ENCODE results near the gene TH.
A peak's percentile ranks its signal among the peaks of the same experiment; 100 is the strongest.
"Not testable (repeated sequence)": the region's sequence is repeated elsewhere in the genome, so short reads cannot be mapped to it uniquely, and the experiment has no call there.

The TH gene

DNA sequence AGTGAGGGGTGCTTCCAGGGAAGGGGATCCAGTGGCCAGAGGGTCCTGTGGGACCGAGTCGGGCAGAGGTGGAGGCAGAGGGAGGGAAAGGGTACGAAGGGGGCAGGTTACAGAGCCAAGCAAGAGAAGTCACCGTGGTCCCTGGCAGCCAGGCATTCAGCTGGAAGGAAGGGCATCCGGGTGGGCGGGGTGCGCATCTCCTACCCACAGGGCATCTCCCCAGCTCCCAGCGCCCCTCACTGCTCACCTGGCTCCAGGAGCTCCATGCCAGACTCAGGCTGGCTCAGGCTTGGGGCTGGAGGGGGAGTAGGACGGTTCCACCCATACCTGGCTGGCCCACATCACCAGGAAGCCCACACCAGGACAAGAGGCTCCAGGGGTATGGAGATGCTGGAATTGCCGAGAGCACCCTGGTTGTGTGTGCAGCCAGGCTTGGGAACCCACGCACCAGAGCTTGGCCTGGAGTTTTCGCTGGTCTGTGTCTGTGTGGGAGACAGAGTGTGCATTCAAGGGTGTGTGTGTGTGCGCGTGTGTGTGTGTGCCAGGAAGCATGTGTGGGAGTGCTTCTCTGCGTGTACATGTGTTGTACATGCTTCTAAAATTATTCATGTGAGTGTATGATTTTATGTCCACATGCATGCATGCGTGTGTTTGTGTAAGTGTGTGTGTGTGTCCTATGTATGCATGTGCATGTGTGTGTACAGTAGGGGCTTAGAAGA is 6.6 kb upstream of the TH start:
- DNase-seq (ENCODE audit: low read depth): not testable (repeated sequence)

DNA sequence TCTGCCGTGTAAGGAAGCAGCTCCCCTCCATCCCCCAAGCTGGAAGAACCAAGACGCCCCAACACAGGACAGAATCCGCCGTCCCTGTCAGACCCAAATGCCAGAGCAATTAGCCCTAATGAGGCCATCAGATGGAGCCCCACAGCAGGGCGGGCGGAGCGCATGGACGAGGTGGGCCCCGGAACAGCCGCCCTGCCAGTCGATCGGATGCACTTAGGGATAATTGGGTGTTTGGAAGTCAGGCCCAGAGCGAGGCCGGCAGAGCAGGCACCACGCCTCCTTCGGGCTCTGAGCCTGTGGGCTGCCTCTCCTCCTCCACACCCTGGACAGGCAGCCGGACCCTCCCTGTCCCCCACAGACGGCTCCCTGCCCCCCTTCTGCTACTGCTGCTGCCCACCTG is 5.5 kb upstream of the TH start:
- DNase-seq (ENCODE audit: low read depth): no peak

DNA sequence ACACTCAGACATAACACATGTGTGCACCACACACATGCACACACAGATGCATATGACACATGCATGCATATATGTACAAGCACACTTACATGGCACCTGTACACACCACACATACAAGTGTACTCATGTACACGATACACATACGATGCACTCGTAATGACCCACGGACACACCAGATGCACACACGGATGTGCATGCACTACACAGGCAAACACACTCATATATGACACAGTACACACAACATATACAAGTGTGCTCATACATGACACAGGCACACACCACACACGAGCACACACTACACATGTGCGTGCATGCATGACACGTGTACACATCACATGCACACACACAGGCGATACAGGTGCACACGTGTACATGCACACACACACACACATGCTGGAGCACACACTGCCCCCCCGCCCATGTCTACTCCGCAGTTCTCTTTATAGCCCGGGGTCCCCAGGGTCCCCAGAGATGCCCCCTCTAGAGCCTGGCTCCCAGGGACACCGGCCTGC is 4.8 kb upstream of the TH start:
- no peak for DNase-seq (ENCODE audit: low read depth)

- DNase-seq (ENCODE audit: low read depth): peak; percentile 66
These were observed 4.0 kb upstream of the TH start for GRCh38 chr11:2175659-2176058.

GRCh38 chr11:2174361-2174760 is 2.7 kb upstream of the TH start:
- no peak for DNase-seq (ENCODE audit: low read depth)

- no peak for DNase-seq (ENCODE audit: low read depth)
These were observed 2.1 kb upstream of the TH start for GRCh38 chr11:2173761-2174160.

DNA sequence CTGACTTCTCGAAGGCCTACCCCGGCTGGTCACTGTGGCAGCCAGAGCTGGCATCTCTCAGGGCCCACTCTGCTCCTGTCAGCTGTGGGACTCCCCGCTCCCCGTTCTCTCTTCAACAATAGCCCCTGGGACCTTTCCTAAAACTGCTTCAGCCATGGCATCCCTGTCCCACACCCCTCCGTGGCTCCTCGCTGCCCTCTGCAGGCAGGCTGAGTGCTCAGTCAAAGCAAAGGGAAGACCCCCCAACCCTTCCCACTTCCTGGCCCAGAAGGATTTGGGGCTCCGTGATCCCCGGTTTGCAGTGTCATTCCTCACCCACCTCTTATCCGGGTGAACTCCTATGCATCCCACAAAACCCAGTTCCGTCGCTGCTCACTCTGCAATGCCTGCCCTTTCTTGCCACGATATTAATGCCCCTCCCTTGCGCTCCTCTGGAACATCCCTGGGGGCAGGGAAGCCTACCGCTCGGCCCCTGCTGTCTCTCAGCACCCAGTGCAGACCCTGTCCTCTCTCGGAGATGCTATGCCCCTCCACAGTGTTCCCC is 1.6 kb upstream of the TH start:
- no peak for DNase-seq (ENCODE audit: low read depth)

GRCh38 chr11:2172676-2173075 is 1.1 kb upstream of the TH start:
- no peak for DNase-seq (ENCODE audit: low read depth)

DNA sequence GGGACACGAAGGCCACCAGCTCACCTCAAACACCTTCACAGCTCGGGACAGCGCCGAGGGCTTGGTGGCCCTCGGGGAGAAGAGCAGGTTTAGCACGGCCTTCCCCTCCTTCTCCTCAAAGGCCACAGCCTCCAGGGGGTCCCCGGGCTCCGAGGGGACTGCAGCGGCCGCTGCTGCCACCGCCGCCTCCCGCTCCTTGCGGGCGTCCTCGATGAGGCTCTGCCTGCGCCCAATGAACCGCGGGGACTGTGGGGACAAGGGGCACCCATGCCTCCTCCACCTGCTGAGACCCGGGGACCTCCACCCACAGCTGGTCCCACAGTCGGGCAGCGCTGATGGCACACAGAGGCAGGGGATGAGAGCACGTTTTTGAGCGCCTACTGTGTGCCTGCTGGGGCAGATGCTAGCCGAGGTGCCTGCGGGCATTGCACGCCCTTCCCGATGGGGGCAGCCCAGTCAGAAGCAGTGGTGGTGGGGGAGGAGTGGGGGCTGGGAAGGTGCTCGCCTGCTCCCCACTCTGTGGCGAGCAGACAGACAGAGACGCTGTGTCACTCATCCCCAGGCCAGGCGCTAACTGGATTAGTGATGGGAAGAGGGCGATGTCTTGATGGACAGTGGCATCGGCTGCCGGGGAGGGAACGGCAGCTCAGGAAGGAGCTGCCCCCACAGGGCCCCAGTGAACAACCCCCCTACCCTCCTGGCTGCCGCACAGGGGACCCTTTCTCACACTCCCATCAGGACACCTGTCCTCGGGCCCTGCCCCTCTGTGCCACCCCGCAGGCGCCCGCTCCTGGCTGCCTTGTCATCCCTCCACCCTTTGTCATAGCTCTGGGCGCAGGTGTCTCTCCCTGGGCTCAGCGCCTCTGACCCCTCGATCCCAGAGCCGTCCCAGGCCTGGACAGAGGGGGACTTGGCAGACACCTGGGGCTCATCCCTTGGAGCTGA is 1.7 kb downstream of the TH start:
- no peak for DNase-seq (ENCODE audit: low read depth)

GRCh38 chr11:2169005-2169378 is 2.6 kb downstream of the TH start:
- no peak for DNase-seq (ENCODE audit: low read depth)

- no peak for DNase-seq (ENCODE audit: low read depth)
These were observed 3.2 kb downstream of the TH start for GRCh38 chr11:2168286-2169004.

DNA sequence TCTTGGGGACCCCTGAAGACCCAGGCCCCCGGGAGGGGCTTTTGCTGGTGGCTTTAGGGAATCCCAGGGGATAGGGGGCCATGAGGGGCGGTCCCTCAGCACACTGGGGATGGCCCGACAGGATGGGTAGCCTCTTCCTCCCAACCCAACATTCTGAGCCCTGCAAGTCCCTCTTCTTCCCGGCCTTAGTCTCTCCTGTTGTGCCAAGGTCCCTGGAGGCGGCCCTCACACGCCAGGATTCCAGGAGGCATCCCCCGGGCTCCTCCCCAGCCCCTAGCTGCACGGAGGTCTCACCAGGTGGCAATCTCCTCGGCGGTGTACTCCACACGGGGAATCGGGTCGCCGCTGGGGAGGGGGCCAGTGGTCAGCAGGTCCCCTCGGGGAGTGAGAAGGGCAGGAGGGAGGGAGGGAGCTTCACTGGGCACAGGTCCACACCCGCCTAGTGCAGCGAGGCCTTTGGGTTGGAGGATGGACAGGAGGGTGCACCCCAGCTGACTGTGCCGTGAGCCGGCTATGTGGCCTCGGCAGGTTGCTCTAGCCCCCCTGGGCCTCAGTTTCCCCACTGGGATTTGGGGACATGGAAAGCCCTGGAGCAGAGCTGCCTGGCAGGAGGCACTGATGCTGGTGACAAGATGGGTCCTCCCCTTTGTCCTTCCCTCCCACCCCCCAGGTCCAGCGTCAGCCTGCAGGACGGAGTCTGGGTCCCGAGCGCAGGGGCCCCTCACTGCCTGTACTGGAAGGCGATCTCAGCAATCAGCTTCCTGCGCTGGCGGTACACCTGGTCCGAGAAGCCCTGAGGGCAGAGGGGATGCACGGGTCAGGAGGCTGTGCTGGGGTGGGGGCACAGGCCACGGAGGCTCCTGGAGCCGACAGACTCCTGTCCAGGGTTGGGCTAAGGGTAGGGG is 4.2 kb downstream of the TH start:
- DNase-seq (ENCODE audit: low read depth): no peak

DNA sequence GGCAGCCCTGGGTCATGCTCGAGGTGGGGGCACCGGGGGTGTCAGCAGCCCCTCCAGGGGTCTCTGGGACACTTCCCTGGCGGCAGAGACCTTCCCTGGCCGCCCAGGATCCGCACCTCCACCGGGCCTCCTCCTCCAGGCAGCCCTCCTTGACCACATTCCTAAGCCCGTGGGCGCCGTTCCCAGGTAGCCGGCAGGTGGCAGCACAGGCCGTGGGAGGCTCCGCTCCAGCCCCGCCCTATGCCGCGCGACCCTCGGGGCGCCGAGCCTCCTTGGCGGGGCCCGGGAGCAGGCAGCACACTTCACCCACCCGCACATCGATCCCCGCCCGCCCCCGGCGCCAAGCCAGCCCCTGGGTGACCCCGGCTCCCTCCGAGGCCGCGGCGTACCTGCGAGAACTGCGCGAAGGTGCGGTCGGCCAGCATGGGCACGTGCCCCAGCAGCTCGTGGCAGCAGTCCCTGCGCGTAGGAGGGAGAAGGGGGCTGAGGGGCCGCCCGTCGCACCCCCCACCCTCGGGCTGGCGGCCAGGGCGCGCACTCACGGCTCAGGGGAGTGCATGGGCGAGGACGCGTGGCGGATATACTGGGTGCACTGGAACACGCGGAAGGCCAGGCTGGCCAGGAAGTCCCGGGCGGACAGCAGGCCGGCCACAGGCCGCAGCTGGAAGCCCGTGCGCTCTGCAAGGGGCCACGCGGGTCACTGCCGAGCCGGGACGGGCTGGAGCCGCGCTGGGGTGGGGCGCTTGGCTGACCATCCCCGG is 5.3 kb downstream of the TH start:
- DNase-seq (ENCODE audit: low read depth): no peak

DNA sequence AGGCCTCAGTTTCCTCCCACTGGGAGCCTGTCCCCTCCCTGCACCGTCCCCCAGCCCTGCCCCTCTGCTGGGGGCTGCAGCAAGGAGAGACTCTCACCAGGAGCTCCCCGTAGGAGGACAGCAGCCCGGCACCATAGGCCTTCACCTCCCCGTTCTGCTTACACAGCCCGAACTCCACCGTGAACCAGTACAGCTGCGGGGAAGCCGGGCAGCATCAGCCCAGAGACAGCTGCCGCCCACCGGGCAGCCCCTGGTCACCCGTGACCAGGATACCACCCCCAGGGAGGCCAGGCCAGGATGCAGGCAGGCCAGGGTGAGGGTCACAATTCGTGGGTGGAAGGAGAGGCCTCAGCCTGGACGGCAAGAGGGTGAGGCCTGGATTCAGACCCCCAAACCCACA is 6.0 kb downstream of the TH start:
- no peak for DNase-seq (ENCODE audit: low read depth)

- DNase-seq (ENCODE audit: low read depth): no peak
These were observed 6.6 kb downstream of the TH start for GRCh38 chr11:2164861-2165555.

DNA sequence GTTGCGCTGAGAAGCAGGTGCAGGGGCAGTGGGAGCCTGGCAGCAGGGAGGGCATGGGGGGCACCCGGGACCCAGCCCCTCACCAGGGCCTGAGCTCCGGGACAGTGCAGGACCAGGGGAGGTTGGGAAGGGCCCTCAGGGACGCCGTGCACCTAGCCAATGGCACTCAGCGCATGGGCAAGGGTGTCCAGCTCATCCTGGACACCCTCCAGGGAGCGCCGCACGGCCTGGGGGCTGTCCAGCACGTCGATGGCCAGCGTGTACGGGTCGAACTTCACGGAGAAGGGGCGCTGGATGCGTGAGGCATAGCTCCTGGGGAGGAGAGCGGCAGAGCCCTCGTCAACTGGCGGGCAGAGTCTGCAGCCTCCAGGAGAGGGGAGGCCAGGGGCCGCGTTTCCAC is 7.5 kb downstream of the TH start:
- no peak for DNase-seq (ENCODE audit: low read depth)

- no peak for DNase-seq (ENCODE audit: low read depth)
These were observed 8.1 kb downstream of the TH start for GRCh38 chr11:2163428-2163978.

DNA sequence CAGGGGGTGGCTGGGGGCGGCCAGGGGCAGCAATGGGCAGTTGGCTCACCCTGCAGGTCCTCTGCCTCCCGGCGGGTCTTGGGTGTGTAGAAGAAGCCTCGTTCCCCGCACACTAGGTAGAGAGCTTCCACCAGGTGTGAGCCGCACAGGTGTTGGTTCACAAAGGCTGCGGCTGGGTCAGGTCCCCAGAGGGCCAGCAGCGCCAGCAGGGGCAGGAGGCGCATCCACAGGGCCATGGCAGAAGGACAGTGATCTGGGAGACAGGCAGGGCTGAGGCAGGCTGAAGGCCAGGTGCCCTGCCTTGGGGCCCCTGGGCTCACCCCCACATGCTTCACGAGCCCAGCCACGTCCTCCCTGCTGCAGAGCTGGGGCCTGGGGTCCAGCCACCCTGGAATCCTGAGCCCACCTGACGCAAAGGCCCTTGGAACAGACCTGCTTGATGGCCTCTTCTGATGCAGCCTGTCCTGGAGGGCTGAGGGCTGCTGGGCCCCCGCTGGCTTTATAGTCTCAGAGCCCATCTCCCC is 10.8 kb downstream of the TH start, which contains the start of gene INS:
TSS of gene INS (minus strand) at position 474 of the 524 bp plus-strand sequence. CDS start at position 236, 238 bp downstream.
- no peak for DNase-seq (ENCODE audit: low read depth)

All from amniotic epithelial cell (primary cell).